Measurements from ENCODE around the gene FSTL3. TPM values are rescaled to one million over a fixed set of nuclear protein-coding genes. Genes with fewer than 3 reads are reported as not detected.

Gene FSTL3
- total RNA-seq, 1 experiment from 2014 or later, result 40.9 TPM

GRCh38 chr19:651991-652390, 24.2 kb upstream of the FSTL3 start:
- DNase-seq, result no peak
- intact Hi-C loops (cut with micrococcal nuclease; ENCODE audit: unreplicated experiment), result no loop called here
- Histone ChIP-seq H3K9me3 (ENCODE audit: insufficient read depth, low read depth) (no peaks in the 10 kb centered on the region), H3K9me2 (ENCODE audit: insufficient read depth) (no peaks in the 10 kb centered on the region), H3K27me3 (ENCODE audit: insufficient read depth, low read depth) (no peaks in the 10 kb centered on the region), H2AFZ (no peak overlapping the region), H3K36me3 (ENCODE audit: low read depth) (no peaks in the 10 kb centered on the region), H3K4me2 (no peak overlapping the region), H3K4me3 (no peak overlapping the region), H4K20me1 (ENCODE audit: insufficient read depth) (peaks cover 62% of the 10 kb centered on the region), H3F3A (ENCODE audit: insufficient read depth, low read depth) (0 out of 2 replicates have a peak, but pooled peaks cover 8% of the 10 kb centered on the region), H3K79me2 (ENCODE audit: low read depth) (peaks cover 48% of the 10 kb centered on the region), H3K4me1 (replicated peaks; ENCODE audit: insufficient read depth) (no peaks in the 10 kb centered on the region), H3K27ac (no peak overlapping the region)
- BruUV-seq (replicated peaks), result no TSS peak
- ChIA-PET CTCF (no interaction called here), POLR2A (ENCODE audit: unreplicated experiment) (no interaction called here)
- TF ChIP-seq CTCF (conservative IDR thresholded peaks at IDR 0.05) (no peak), EZH2 (IDR thresholded peaks at IDR 0.05; ENCODE audit: low read depth) (no peak)

- peaks cover 69% of the 10 kb centered on the region for H4K20me1 ChIP-seq (ENCODE audit: insufficient read depth)
- no peaks in the 10 kb centered on the region for H3K9me2 ChIP-seq (ENCODE audit: insufficient read depth)
- no peak overlapping the region for H3K4me2 ChIP-seq
- ChIA-PET CTCF (no interaction called here), POLR2A (ENCODE audit: unreplicated experiment) (no interaction called here)
- H3K9me3 ChIP-seq (ENCODE audit: insufficient read depth, low read depth), result no peaks in the 10 kb centered on the region
- 0 out of 2 replicates have a peak, but pooled peaks cover 8% of the 10 kb centered on the region for H3F3A ChIP-seq (ENCODE audit: insufficient read depth, low read depth)
- H3K4me3 ChIP-seq, result no peak overlapping the region
- no peaks in the 10 kb centered on the region for H3K36me3 ChIP-seq (ENCODE audit: low read depth)
- intact Hi-C loops (cut with micrococcal nuclease; ENCODE audit: unreplicated experiment), result no loop called here
- TF ChIP-seq EZH2 (IDR thresholded peaks at IDR 0.05; ENCODE audit: low read depth) (no peak), CTCF (conservative IDR thresholded peaks at IDR 0.05) (no peak)
- no peak for DNase-seq
- no peak overlapping the region for H2AFZ ChIP-seq
- BruUV-seq (replicated peaks), result no TSS peak
- H3K27ac ChIP-seq, result no peak overlapping the region
- H3K79me2 ChIP-seq (ENCODE audit: low read depth), result peaks cover 55% of the 10 kb centered on the region
- H3K27me3 ChIP-seq (ENCODE audit: insufficient read depth, low read depth), result no peaks in the 10 kb centered on the region
- no peaks in the 10 kb centered on the region for H3K4me1 ChIP-seq (replicated peaks; ENCODE audit: insufficient read depth)
Observed at GRCh38 chr19:652467-653389, 23.5 kb upstream of the FSTL3 start.

- H3K4me1 ChIP-seq (replicated peaks; ENCODE audit: insufficient read depth), result no peaks in the 10 kb centered on the region
- H3K79me2 ChIP-seq (ENCODE audit: low read depth), result peaks cover 62% of the 10 kb centered on the region
- H2AFZ ChIP-seq, result no peak overlapping the region
- H3K36me3 ChIP-seq (ENCODE audit: low read depth), result no peaks in the 10 kb centered on the region
- intact Hi-C loops (cut with micrococcal nuclease; ENCODE audit: unreplicated experiment), result no loop called here
- no peak overlapping the region for H3K27ac ChIP-seq
- no peak for DNase-seq
- H3K9me2 ChIP-seq (ENCODE audit: insufficient read depth), result no peaks in the 10 kb centered on the region
- no peak for TF ChIP-seq EZH2 (IDR thresholded peaks at IDR 0.05; ENCODE audit: low read depth)
- no peak for TF ChIP-seq CTCF (conservative IDR thresholded peaks at IDR 0.05)
- no TSS peak for BruUV-seq (replicated peaks)
- no peaks in the 10 kb centered on the region for H3K27me3 ChIP-seq (ENCODE audit: insufficient read depth, low read depth)
- H3F3A ChIP-seq (ENCODE audit: insufficient read depth, low read depth), result 0 out of 2 replicates have a peak, but pooled peaks cover 8% of the 10 kb centered on the region
- peaks cover 76% of the 10 kb centered on the region for H4K20me1 ChIP-seq (ENCODE audit: insufficient read depth)
- POLR2A ChIA-PET (ENCODE audit: unreplicated experiment), result no interaction called here
- H3K4me3 ChIP-seq, result no peak overlapping the region
- CTCF ChIA-PET, result no interaction called here
- no peak overlapping the region for H3K4me2 ChIP-seq
- H3K9me3 ChIP-seq (ENCODE audit: insufficient read depth, low read depth), result no peaks in the 10 kb centered on the region
Observed at GRCh38 chr19:653425-653824, 22.8 kb upstream of the FSTL3 start.

All from PC-9 (cell line).